Nephron (organoid): ENCODE data around the gene AFF3.

Experiments used
- H3K27ac Mint-ChIP-seq, 3 experiments: 2 replicates each; pipeline ENCODE4 v1.8.0; 2020; ENCODE audit warnings: mixed read lengths in 3 of 3, mild to moderate bottlenecking in 2 of 3, moderate library complexity in 1 of 3
- H3K27me3 Mint-ChIP-seq: 2 replicates; pipeline ENCODE4 v1.8.0; 2021; ENCODE audit warnings: low read depth, mild to moderate bottlenecking, moderate library complexity, mixed read lengths
- H3K36me3 Mint-ChIP-seq: 2 replicates; pipeline ENCODE4 v1.8.0; 2020; ENCODE audit warnings: low read depth, mixed read lengths
- H3K4me1 Mint-ChIP-seq: 2 replicates; pipeline ENCODE4 v1.8.0; 2020; ENCODE audit warnings: mixed read lengths
- H3K4me3 Mint-ChIP-seq, 3 experiments: 2 replicates each; pipeline ENCODE4 v1.8.0; 2020; ENCODE audit warnings: mild to moderate bottlenecking in 3 of 3, mixed read lengths in 3 of 3, moderate library complexity in 2 of 3
- H3K9me3 Mint-ChIP-seq: 2 replicates; pipeline ENCODE4 v1.8.0; 2020; ENCODE audit warnings: mixed read lengths
- TF ChIP-seq, protein P1 (sequence below), 3 experiments: fragments of 200-600 bp; sonication (generic); IDR thresholded peaks; one replicate each; pipeline ENCODE4 v1.5.0; 2021; ENCODE audit warnings: antibody characterized with exemption in 3 of 3; ENCODE audit not compliant: unreplicated experiment in 3 of 3

The AFF3 gene

DNA sequence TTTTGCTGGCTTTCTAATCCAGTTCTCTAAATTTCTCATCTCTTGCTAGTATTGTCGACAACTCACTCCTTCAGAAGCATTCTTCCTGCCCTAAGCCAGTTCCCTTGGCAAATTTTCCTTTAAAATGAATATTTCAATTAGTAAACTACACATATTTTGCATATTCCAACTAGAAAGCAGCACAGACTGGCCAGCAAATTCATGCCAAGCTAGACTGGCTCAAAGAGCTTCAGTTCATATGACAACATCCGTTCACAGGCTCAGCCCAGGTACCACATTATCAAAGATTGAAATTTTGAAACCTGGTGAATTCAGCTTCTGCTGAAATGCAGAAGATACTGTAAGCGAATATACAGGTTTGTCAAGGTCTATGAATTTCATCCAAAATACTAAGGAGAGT, 64.5 kb downstream of the AFF3 start:
- peak overlapping the region in 2 of 3 experiments; percentile 65 to 70 for H3K27ac Mint-ChIP-seq
- TF ChIP-seq, protein P1, sequence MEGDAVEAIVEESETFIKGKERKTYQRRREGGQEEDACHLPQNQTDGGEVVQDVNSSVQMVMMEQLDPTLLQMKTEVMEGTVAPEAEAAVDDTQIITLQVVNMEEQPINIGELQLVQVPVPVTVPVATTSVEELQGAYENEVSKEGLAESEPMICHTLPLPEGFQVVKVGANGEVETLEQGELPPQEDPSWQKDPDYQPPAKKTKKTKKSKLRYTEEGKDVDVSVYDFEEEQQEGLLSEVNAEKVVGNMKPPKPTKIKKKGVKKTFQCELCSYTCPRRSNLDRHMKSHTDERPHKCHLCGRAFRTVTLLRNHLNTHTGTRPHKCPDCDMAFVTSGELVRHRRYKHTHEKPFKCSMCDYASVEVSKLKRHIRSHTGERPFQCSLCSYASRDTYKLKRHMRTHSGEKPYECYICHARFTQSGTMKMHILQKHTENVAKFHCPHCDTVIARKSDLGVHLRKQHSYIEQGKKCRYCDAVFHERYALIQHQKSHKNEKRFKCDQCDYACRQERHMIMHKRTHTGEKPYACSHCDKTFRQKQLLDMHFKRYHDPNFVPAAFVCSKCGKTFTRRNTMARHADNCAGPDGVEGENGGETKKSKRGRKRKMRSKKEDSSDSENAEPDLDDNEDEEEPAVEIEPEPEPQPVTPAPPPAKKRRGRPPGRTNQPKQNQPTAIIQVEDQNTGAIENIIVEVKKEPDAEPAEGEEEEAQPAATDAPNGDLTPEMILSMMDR (IDR thresholded peaks at IDR 0.05; ENCODE audit: unreplicated experiment in 3 of 3), result no peak
- H3K27me3 Mint-ChIP-seq, result no peaks in the 10 kb centered on the region
- no peak overlapping the region for H3K4me3 Mint-ChIP-seq
- H3K9me3 Mint-ChIP-seq, result no peaks in the 10 kb centered on the region
- H3K4me1 Mint-ChIP-seq, result peaks cover 17% of the 10 kb centered on the region
- peaks cover 30% of the 10 kb centered on the region for H3K36me3 Mint-ChIP-seq

DNA sequence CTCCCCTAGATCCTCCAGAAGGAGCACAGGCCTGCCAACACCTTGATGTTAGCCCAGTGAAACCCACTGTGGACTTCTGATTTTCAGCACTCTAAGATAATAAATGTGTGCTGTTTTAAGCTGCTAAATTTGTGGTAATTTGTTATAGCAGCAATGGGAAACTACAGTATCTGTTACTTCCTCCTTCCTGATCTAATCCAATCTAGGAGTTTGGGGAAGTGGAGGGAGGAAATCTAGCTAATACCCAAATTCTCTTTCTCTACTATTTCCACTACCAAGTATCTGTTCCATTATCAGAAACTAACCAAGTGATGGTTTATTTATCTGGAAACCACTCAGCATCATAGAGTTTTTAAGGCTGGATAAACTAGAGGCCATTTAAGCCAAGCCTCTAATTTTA, 64.9 kb downstream of the AFF3 start:
- Mint-ChIP-seq H3K36me3 (peaks cover 35% of the 10 kb centered on the region), H3K27ac (peak overlapping the region in 1 of 3 experiments; percentile 70), H3K4me3 (no peak overlapping the region), H3K27me3 (no peaks in the 10 kb centered on the region), H3K9me3 (no peaks in the 10 kb centered on the region), H3K4me1 (peaks cover 17% of the 10 kb centered on the region)
- TF ChIP-seq, protein P1 (IDR thresholded peaks at IDR 0.05; ENCODE audit: unreplicated experiment in 3 of 3), result no peak

- TF ChIP-seq, protein P1 (IDR thresholded peaks at IDR 0.05; ENCODE audit: unreplicated experiment in 3 of 3), result no peak
- Mint-ChIP-seq H3K27ac (no peak overlapping the region), H3K9me3 (no peaks in the 10 kb centered on the region), H3K27me3 (no peaks in the 10 kb centered on the region), H3K4me3 (no peak overlapping the region), H3K4me1 (peaks cover 17% of the 10 kb centered on the region), H3K36me3 (peaks cover 41% of the 10 kb centered on the region)
Measured at GRCh38 chr2:100075532-100075931, 66.9 kb downstream of the AFF3 start.

DNA sequence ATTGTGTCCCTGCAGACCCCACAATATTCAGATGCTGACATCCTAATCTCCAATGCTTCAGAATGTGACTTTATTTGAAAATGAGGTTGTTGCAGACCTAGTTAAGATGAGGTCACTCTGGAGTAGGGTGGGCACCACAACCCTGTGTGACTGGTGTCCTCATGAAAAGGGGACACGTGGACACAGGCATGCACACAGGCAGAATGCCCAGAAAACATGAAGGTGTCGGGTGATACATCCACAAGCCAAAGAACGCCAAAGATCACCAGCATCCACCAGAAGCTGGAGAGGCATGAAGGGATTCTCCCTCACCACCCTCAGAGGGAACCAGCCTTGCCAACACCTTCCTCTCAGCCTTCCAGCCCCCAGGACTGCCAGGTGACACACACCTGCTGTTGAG, 69.3 kb downstream of the AFF3 start:
- H3K4me3 Mint-ChIP-seq, result no peak overlapping the region
- H3K36me3 Mint-ChIP-seq, result peaks cover 36% of the 10 kb centered on the region
- peaks cover 18% of the 10 kb centered on the region for H3K4me1 Mint-ChIP-seq

DNA sequence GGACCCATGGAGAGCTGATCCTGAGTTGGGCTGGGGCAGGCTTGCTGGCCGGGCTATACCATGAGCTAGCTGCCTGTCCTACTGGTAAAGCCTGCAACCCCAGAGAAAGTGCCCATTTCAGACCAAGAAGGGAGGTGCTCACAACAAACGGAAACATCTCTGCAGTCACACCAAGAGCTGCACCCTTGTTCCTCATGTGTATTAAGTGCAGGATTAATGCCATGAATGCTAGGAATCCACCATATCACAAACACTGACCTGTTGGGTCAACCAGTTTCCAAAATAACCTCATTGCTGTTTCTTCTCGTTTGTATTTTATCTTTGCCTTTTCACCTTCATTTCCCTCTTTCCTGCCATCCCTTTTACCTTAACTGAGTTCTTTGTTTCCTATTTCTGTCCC, 69.9 kb downstream of the AFF3 start:
- H3K4me3 Mint-ChIP-seq, result no peak overlapping the region
- peaks cover 42% of the 10 kb centered on the region for H3K36me3 Mint-ChIP-seq
- TF ChIP-seq, protein P1 (IDR thresholded peaks at IDR 0.05; ENCODE audit: unreplicated experiment in 3 of 3), result no peak
- no peaks in the 10 kb centered on the region for H3K9me3 Mint-ChIP-seq
- H3K27me3 Mint-ChIP-seq, result no peaks in the 10 kb centered on the region
- peaks cover 24% of the 10 kb centered on the region for H3K4me1 Mint-ChIP-seq
- H3K27ac Mint-ChIP-seq, result no peak overlapping the region

More for the DNA sequence above, 69.3 kb downstream of the AFF3 start:
- Mint-ChIP-seq H3K27ac (no peak overlapping the region), H3K9me3 (no peaks in the 10 kb centered on the region), H3K27me3 (no peaks in the 10 kb centered on the region)
- TF ChIP-seq, protein P1 (IDR thresholded peaks at IDR 0.05; ENCODE audit: unreplicated experiment in 3 of 3), result no peak

DNA sequence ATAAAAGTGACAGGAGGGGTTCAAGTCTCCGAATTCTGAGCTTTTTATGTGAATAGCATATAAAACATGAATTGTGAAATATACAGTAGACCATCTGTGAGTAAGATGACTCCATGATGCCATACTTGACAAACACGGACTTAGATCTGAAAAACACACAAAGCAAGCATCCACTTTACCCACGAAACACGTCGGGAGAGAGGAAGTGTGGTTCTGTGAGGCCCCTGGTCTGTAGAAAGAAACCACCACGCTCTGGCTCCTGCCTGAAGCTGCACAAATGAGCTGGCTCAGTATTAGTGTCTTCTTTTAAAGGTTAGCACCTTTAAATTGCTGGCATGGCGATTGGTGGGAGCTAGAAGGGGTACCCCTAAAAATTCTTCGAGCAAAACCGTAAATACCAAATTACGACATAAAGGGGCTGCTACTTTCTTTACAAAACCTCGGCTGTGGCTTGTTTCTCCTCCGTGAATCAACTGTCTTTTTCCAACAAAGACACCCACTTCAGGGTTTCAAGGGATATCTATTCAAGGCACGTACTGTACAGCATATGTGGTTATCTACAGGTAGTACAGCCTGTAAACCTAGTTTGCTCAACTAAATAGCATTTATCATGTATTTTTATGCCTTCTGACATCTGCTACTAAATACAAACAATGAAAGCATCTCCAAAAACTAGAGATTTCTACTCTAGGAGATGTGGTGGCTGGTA, 70.9 kb downstream of the AFF3 start:
- peaks cover 27% of the 10 kb centered on the region for H3K4me1 Mint-ChIP-seq
- H3K36me3 Mint-ChIP-seq, result peaks cover 41% of the 10 kb centered on the region
- H3K4me3 Mint-ChIP-seq, result no peak overlapping the region
- H3K27me3 Mint-ChIP-seq, result no peaks in the 10 kb centered on the region
- TF ChIP-seq, protein P1 (IDR thresholded peaks at IDR 0.05; ENCODE audit: unreplicated experiment in 3 of 3), result no peak
- no peaks in the 10 kb centered on the region for H3K9me3 Mint-ChIP-seq
- peak overlapping the region in 2 of 3 experiments; percentile 4 to 44 for H3K27ac Mint-ChIP-seq
